Measurements from ENCODE around the gene KRT17.

GRCh38 chr17:41599680-41600079, 24.7 kb downstream of the KRT17 start:
- TF ChIP-seq RFX5 (IDR thresholded peaks at IDR 0.05; ENCODE audit: low read depth, low read length) (no peak), BHLHE40 (IDR thresholded peaks at IDR 0.05; ENCODE audit: low read depth, low read length) (no peak), CTCF (conservative IDR thresholded peaks at IDR 0.05; ENCODE audit: low read depth, low read length) (no peak), USF2 (IDR thresholded peaks at IDR 0.05; ENCODE audit: low read depth, low read length) (no peak), POLR2A (IDR thresholded peaks at IDR 0.05; ENCODE audit: low read depth, low read length) (no peak), FOS (IDR thresholded peaks at IDR 0.05; ENCODE audit: low read depth, low read length) (no peak), ELK1 (IDR thresholded peaks at IDR 0.05; ENCODE audit: borderline replicate concordance, low read depth, low read length) (no peak), MAZ (IDR thresholded peaks at IDR 0.05; ENCODE audit: borderline replicate concordance, low read depth, low read length) (no peak), RAD21 (IDR thresholded peaks at IDR 0.05; ENCODE audit: low read length) (no peak), CEBPB (IDR thresholded peaks at IDR 0.05; ENCODE audit: low read depth, low read length) (no peak)

Measured in IMR-90 (cell line).